ENCODE measurements around the gene LTB4R. TPM values are rescaled to one million over a fixed set of nuclear protein-coding genes. Genes with fewer than 3 reads are reported as not detected.

LTB4R gene
- total RNA-seq: 0.67 and 0.68 TPM in 2 replicates
- polyA plus RNA-seq (2012): 3.7 TPM

- no peak for DNase-seq (ENCODE audit: low read depth)
Measured at GRCh38 chr14:24310646-24311604, at the start of gene LTB4R. LTB4R (plus strand) TSS chr14:24311502; CDS start chr14:24315652, 4,150 bp downstream.

- DNase-seq (ENCODE audit: low read depth): no peak
Measured at GRCh38 chr14:24261969-24262327, 49.4 kb upstream of the LTB4R start.

GRCh38 chr14:24262821-24263733, 48.2 kb upstream of the LTB4R start, which contains the start of gene TGM1:
TGM1 (minus strand) TSS chr14:24263177; CDS start chr14:24262352, 825 bp downstream.
- DNase-seq (ENCODE audit: low read depth): no peak

GRCh38 chr14:24263848-24264247, 47.5 kb upstream of the LTB4R start:
- no peak for DNase-seq (ENCODE audit: low read depth)

DNA sequence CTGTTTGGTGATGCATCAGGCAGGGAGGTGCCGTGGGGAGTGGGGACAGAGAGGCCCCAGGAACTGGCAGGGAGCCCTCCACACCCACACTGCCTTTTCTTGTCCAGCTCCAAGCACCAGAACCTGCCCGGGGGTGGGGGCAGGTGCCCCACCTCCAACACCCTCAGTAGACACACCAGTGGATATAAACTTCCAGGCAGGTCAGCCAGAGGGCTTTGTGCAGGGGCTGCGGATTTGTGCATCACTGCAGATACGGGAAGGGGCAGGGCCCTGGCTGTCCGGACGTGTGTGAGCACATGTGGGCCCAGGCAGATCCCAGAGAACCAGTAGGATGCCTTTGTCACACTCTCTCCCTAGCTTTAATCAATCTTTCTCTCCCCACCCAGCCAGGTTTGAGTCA, 47.0 kb upstream of the LTB4R start:
- no peak for DNase-seq (ENCODE audit: low read depth)

- DNase-seq (ENCODE audit: low read depth): no peak
Measured at GRCh38 chr14:24266344-24267244, 44.7 kb upstream of the LTB4R start.

- no peak for DNase-seq (ENCODE audit: low read depth)
Measured at GRCh38 chr14:24267516-24267915, 43.8 kb upstream of the LTB4R start.

- DNase-seq (ENCODE audit: low read depth): no peak
Measured at GRCh38 chr14:24268225-24268624, 43.1 kb upstream of the LTB4R start.

DNA sequence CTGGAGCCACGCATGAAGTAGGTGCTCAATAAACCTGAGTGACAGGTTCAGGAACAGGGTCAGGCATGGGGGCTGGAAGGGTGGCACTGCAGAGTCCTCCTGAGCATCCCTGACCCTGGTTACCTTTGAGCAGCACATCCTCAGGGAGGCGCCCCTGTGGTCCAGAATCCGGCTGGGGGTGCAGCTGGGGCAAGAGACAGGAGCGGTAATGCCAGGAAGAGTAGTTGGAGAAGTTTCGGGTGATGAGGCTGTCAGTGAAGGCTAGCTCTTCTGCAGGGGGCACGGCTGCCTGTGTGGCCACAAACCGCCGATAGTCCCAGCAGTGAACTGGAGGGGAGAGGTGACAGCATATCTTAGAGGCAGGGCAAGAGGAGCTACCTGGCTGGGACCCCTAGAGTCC, 41.9 kb upstream of the LTB4R start:
- DNase-seq (ENCODE audit: low read depth): no peak

DNA sequence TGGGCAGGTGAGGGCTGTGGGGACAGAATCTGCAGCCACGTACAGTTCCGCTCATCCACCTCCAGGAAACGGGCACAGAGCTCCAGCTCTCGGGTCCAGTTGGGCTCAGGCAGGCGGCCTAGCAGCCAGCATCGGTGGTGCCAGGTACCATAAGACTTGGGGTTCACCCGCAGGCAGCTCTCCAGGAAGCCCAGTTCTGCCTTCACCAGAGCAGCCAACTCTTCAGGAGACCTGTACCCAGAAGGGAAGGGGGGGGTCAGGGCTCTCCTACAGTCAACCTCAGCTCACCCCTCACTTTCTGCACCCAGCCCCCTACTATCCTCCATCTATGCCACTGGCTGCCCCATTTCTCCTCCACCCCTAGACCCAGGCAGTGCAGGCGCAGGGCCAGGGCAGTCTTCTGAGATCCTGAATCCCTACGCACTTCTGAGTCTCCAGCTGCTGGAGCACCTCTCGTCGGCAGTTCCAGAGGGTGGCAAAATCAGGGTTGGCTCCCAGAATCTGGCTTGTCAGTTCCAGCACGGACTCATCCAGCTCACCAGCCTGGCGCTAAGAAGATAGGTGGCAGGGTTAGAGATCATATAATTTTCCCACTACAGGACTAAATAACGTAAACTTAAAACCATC, 41.3 kb upstream of the LTB4R start:
- no peak for DNase-seq (ENCODE audit: low read depth)

- DNase-seq (ENCODE audit: low read depth): no peak
Measured at GRCh38 chr14:24270537-24271133, 40.7 kb upstream of the LTB4R start.

DNA sequence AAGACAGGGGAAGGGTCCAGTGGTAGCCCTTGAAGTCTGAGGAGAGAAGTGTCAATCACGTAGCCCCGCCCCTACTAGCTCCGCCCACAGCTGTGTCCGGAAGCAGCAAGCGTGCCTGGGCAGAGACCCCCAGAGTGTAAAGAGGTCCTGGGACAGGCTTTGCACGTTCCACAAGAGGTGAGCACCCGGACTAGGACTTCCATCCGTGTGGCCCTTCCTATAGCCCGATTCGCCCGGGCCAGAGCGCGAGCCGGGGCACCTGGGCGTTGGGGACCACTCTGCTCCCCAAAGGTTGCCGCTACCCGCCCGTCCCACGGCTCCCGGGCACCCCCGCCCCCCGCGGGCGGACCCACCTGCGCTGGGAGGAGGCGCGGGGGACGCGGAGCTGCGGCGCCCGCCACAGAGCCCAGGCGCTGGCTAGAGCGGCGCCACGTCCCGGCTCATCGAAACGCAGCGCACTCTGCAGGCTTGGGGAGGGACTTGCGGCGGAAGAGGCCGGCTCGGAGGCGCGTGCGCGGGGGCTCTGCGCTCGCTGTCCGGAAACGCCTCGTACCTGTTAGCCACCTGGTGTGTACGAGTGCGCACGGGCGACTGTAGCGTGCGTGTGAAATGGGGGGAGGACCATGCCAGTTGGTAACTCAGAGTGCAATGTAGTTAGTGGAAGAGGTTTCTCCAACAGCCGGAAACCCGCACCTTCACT, 40.0 kb upstream of the LTB4R start, which contains the start of gene RABGGTA:
RABGGTA (minus strand) TSS at position 464 of the 700 bp plus-strand sequence. CDS start 482 bp downstream, outside the sequence.
- DNase-seq (ENCODE audit: low read depth): peak; percentile 89

DNA sequence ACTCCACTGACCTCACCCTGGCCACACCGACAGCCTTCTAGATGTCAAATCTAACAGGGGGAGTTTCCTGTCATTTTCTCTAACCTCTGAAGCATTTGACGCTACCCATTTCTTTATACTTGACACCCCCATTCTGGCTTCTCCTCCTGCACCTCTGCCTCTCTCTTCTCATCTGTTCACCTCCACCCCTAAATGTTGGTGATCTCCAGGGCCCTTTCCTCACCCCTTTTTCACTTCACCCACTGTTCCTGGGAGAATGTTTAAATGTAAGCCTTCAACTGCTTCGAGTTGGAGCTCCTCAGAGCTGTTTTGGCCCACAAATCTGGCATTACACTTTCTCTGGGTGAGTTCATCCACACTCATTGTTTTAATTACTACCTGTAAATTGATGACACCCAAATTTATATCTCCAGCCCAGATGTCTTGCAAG, 39.5 kb upstream of the LTB4R start:
- DNase-seq (ENCODE audit: low read depth): no peak

DNA sequence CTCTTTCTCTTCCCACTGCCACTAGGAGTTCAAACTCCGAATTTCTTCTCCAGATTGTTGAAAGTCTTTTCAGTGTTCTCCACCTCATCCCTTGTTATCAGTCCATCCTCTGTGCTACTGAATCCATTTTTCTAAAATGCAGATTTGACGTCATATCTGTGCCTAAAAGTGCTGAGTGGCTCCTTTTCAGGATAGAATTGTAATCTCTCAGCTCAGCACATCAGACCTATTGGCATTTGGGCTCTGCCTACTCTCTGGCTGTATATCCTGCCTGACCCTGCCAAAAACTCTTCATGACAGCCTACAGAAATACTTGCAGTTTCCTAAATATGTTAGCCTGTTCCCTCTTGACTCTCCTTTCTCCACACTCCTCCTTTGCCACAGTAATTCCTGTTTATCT, 38.8 kb upstream of the LTB4R start:
- DNase-seq (ENCODE audit: low read depth): no peak

DNA sequence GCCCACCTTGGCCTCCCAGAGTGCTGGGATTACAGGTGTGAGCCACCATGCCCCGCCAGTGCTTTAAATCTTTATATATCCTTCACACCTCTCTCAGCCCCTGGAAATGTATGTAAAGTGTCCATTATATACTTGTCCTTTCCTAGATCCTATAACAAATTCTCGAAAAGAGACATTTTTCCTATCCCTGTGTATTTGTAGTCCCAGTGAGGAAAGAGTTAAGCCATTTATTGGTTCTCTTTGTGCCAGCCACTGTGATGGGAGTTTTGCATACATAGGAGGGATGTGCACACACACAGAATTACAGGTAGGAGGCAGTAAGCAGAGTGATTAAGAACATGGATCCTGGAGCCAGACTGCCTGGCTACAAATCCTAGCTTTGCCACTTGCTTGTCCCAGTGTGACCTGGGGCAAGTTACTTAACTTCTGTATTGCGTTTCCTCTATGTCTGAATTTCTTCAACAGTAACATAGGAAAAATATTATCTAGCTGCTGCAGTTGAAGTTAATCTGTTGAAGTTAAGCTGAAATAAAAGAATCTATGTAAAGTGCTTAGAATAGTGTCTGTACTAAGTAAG, 37.8 kb upstream of the LTB4R start:
- no peak for DNase-seq (ENCODE audit: low read depth)

DNA sequence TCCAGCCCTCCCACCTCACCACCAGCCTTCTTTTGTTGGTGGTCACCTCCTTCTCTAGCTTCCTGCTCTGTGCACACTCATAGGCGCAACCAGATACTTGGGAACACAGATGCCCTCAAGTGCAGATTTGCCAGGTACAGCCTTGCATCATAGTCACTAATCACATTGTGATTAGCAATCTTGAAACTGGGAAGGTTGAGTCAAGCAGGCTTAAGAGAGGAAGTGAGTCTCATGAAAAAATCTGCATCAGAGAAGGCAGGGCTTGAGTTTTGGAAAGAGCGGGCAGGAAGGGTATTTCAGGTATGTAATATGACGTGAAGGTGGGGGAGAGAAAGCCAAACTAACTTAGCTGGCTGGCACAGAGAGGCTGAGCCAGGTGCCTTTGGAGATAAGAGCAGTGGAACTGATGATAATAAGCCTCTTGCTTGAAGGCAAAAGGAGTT, 37.2 kb upstream of the LTB4R start:
- DNase-seq (ENCODE audit: low read depth): no peak

- no peak for DNase-seq (ENCODE audit: low read depth)
Measured at GRCh38 chr14:24277071-24277470, 34.2 kb upstream of the LTB4R start.

DNA sequence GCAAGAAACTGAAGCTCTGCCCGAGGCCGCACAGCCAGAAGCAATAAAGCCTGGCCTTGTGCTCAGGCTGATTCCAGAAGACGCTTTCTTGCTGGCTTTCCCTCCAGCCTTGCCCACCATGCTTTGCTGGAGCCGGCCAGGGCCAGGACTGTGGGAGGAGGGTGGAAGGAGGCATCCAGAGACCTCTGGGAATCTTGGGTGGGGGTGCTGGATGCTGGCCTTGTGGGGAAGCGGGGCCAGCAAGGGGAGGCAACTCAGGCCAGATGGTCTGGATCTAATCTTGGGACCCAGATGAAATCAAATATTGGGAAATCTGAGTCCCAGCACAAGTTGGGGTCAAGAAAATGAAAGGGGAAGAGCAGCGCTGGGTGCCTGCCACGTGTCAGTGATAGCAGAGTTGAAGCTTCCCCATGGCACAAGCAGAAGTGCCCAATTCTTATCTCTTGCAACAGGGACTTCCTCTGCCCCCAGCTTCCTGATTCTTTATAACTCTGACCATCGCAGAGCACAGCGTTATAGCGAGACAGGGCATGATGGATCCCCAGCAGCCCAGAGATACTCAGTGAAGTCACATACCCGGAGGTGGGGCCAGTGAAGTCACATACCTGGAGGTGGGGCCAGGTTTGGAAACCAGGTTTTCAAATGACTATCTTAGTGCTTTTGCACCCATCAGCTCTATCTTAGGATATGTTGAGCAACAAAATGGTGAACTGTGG, 33.5 kb upstream of the LTB4R start:
- no peak for DNase-seq (ENCODE audit: low read depth)

Data from myocyte (in vitro differentiated cells).